Pancreas (tissue), 10 donors: Measurements from ENCODE around the gene PSMA1. TPM values are rescaled to one million over a fixed set of nuclear protein-coding genes. Genes with fewer than 3 reads are reported as not detected.
"Not testable (repeated sequence)": the region's sequence is repeated elsewhere in the genome, so short reads cannot be mapped to it uniquely, and the experiment has no call there.

Source experiments
- ATAC-seq, 4 donors: fragments of 200-7000 bp; cut with Tn5 transposase; one replicate each; pipeline versions ENCODE4 v1.8.0 to v1.9.1; 2020; ENCODE audit warnings: mild to moderate bottlenecking in 4 of 4, moderate library complexity in 4 of 4
- DNase-seq, 6 donors: peaks; one replicate each; pipeline ENCODE4 v3.0.0-alpha.2; 2020
- FAIRE-seq: peaks from 2 replicates; lab custom pipeline; 2012; peaks lifted over from hg19 to GRCh38; lab: Jason Lieb, UNC
- H3K27ac ChIP-seq, 4 donors: fragments of 200-600 bp; sonication (generic); 1 replicate in 3 of 4; 2 replicates in 1 of 4; pipeline versions ENCODE4 v1.5.0 to v1.8.0; 2020
- H3K27me3 ChIP-seq, 4 donors: fragments of 200-600 bp; one replicate each; pipeline ENCODE4 v1.8.0; 2021
- H3K36me3 ChIP-seq, 3 donors: fragments of 200-600 bp; sonication (generic) in 1 of 3; one replicate each; pipeline versions ENCODE4 v1.5.0 to v1.8.0; 2020 to 2021
- H3K4me1 ChIP-seq, 3 donors: fragments of 200-600 bp; one replicate each; pipeline ENCODE4 v1.8.0; 2021
- H3K4me3 ChIP-seq, 4 donors: fragments of 200-600 bp; sonication (generic) in 2 of 4; one replicate each; pipeline versions ENCODE4 v1.5.0 to v1.8.0; 2020 to 2021
- H3K9me3 ChIP-seq, 4 donors: fragments of 200-600 bp; one replicate each; pipeline ENCODE4 v1.8.0; 2021
- WGBS, 2 donors: extraction: QIAGEN DNeasy Blood & Tissue Kit; methylation state at CpG; one replicate each; pipeline ENCODE4 v1.1.7; 2013; 5-methylcytosine and 5-hydroxymethylcytosine counted together
- intact Hi-C, 3 donors: fragments of 100-400 bp; cut with DNase I; formaldehyde crosslinking; loops; one replicate each; pipeline versions ENCODE4 v1.11.1 to v1.14.2; 2022
- polyA plus RNA-seq, 2 donors: library from polyadenylated mRNA; stranded (reverse); fragments of 200-250 nt; gene quantifications; one replicate each; pipeline ENCODE4 v1.2.3, GENCODE V29; 2013
- total RNA-seq, 6 donors: library from RNA; stranded (reverse); fragmentation: NEBNext Ultra II Directional in 4 of 6; extraction: Animal tissue kit (Norgen Biotek cat#: 25700) in 4 of 6; gene quantifications; one replicate each; pipeline versions ENCODE4 v1.2.1 to v1.2.4, GENCODE V29; 2021 to 2023
- TF ChIP-seq, protein P1 (sequence below), 4 donors: fragments of 200-600 bp; sonication (generic) in 3 of 4; IDR thresholded peaks; one replicate each; pipeline versions ENCODE4 v1.5.0 to v1.8.0; 2021; ENCODE audit warnings: antibody characterized with exemption in 4 of 4
- donor health status: healthy with polysubstance abuse.
- donor health status: DM: no; HTN: no; CAD: no; lungs with moderate emphysema.
- donor health status: DM: no; HTN: no; CAD: no.
- donor health status: control.
- donor health status: control.
- donor health status: Bipolar disorder and iron deficiency.
- donor health status: DM: yes; HTN: yes; CAD: no.
- donor health status: DM: no; HTN: no; CAD: no.
- donor health status: DM: no; HTN: no; CAD: no.
- donor health status: DM: yes; HTN: yes; CAD: no.

PSMA1 gene
- total RNA-seq = 10 to 100 TPM; 26.7 to 66.8 (median 46.1) TPM
- polyA plus RNA-seq = 100 to 1,000 TPM in 1 of 2 donors, 10 to 100 TPM in 1; 92.2 to 115 TPM

- TF ChIP-seq, protein P1, sequence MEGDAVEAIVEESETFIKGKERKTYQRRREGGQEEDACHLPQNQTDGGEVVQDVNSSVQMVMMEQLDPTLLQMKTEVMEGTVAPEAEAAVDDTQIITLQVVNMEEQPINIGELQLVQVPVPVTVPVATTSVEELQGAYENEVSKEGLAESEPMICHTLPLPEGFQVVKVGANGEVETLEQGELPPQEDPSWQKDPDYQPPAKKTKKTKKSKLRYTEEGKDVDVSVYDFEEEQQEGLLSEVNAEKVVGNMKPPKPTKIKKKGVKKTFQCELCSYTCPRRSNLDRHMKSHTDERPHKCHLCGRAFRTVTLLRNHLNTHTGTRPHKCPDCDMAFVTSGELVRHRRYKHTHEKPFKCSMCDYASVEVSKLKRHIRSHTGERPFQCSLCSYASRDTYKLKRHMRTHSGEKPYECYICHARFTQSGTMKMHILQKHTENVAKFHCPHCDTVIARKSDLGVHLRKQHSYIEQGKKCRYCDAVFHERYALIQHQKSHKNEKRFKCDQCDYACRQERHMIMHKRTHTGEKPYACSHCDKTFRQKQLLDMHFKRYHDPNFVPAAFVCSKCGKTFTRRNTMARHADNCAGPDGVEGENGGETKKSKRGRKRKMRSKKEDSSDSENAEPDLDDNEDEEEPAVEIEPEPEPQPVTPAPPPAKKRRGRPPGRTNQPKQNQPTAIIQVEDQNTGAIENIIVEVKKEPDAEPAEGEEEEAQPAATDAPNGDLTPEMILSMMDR (IDR thresholded peaks at IDR 0.05) = peak; percentile 19 to 52 (median 32)
- Histone ChIP-seq H3K4me3 (peak within 1 kb of the TSS; percentile 54 to 80 (median 69)), H3K36me3 (peaks cover 0 to 26% (median 4%) of the 10 kb centered on the region in 3 donors), H3K27ac (peak within 1 kb of the TSS; percentile 59 to 84 (median 72)), H3K4me1 (peaks cover 5 to 14% (median 10%) of the 10 kb centered on the region in 3 donors), H3K27me3 (no peaks in the 10 kb centered on the region), H3K9me3 (no peaks in the 10 kb centered on the region)
- 0% methylated on average over 50 to 56 of the region's 56 CpGs for WGBS, 2 donors
- ATAC-seq (peak; percentile 97 to 99 (median 98)), FAIRE-seq (peak; percentile 79), DNase-seq (peak; percentile 90 to 97 (median 92))
- intact Hi-C loops = no loop called here
Observed at GRCh38 chr11:14519917-14520746, at the start of gene PSMA1. Gene PSMA1, minus strand, starts transcription at chr11:14520386. Its CDS starts 87 bp downstream, at chr11:14520299.

GRCh38 chr11:14569516-14569915 lies 49.3 kb upstream of the PSMA1 start:
- H3K9me3 ChIP-seq, H3K27ac ChIP-seq, DNase-seq, intact Hi-C loops, H3K27me3 ChIP-seq, H3K36me3 ChIP-seq, ATAC-seq, H3K4me3 ChIP-seq, FAIRE-seq: not testable (repeated sequence)
- peaks cover 0 to 10% (median 5%) of the 10 kb centered on the region in 3 donors for H3K4me1 ChIP-seq
- 88 to 90% methylated on average over 6 of the region's 6 CpGs for WGBS, 2 donors

DNA sequence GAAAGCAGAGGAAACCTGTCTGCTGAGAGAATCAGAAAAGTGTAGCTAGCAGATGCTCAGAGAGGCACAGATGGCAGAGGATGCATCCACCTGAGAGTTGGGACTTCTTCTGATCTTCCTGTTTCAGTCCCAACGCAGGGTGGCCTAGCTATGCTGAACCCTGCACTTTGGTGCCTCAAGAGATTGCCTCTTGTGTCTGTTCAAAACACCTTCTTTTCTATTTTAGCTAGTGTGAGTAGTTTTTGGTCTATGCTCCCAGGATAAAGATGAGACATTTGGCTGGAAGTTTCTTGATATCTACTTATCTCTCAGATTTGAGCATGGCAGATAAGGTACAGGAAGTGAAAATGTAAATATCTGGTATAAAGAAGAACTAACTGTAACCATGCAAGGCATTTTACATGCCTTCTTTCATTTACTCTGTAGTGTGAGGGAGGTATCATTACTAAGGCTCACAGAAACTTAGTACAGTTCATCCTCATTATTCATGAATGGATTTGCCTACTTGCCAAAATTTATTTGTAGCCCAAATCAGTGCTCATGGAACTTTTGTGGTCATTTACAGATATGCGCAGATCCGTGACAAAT lies 47.0 kb upstream of the PSMA1 start:
- Histone ChIP-seq H3K36me3 (no peaks in the 10 kb centered on the region), H3K9me3 (no peaks in the 10 kb centered on the region), H3K4me1 (peaks cover 0 to 7% (median 0%) of the 10 kb centered on the region in 3 donors), H3K4me3 (no peak overlapping the region), H3K27me3 (no peaks in the 10 kb centered on the region), H3K27ac (peak overlapping the region in 1 of 4 donors; percentile 11)
- peak in 1 of 4 donors; percentile 6 for ATAC-seq
- FAIRE-seq = no peak
- no peak for DNase-seq
- intact Hi-C loops = no loop called here
- TF ChIP-seq, protein P1 (IDR thresholded peaks at IDR 0.05) = no peak
- 89 to 90% methylated on average over 3 of the region's 3 CpGs for WGBS, 2 donors

GRCh38 chr11:14566331-14567063 lies 46.3 kb upstream of the PSMA1 start:
- ATAC-seq (peak; percentile 71 to 91 (median 87)), FAIRE-seq (no peak), DNase-seq (no peak)
- no peaks in the 10 kb centered on the region for H3K27me3 ChIP-seq
- peak overlapping the region in 1 of 4 donors; percentile 11 for H3K27ac ChIP-seq
- TF ChIP-seq, protein P1 (IDR thresholded peaks at IDR 0.05) = no peak
- intact Hi-C loops = no loop called here
- H3K4me3 ChIP-seq = no peak overlapping the region
- no peaks in the 10 kb centered on the region for H3K36me3 ChIP-seq
- H3K4me1 ChIP-seq = peaks cover 0 to 7% (median 0%) of the 10 kb centered on the region in 3 donors
- 35 to 41% methylated on average over 3 of the region's 3 CpGs for WGBS, 2 donors
- H3K9me3 ChIP-seq = no peaks in the 10 kb centered on the region

DNA sequence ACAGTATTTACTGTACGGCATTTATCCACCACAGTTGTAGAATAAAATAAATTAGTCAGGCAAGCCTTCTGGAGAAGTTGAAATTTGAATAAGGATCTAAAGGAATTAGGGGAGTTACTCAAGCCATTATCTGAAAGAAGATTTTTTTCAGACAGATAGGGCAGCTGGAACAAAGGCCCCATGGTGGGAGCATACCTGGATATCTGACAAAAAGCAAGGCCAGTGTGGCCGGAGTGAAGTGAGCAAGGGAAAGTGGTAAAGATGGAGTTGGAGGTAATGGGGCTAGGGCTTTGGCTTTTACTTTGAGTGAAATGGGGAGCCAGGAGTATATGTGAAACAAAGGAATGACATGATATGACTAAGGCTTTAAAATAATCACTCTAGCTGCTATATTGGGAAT lies 45.7 kb upstream of the PSMA1 start:
- Histone ChIP-seq H3K4me3 (no peak overlapping the region), H3K4me1 (peaks cover 0 to 7% (median 0%) of the 10 kb centered on the region in 3 donors), H3K9me3 (no peaks in the 10 kb centered on the region), H3K36me3 (no peaks in the 10 kb centered on the region), H3K27ac (peak overlapping the region in 1 of 4 donors; percentile 11), H3K27me3 (no peaks in the 10 kb centered on the region)
- FAIRE-seq (no peak), DNase-seq (no peak), ATAC-seq (no peak)
- intact Hi-C loops = no loop called here
- WGBS, 2 donors = 88 to 91% methylated on average over 2 of the region's 2 CpGs
- TF ChIP-seq, protein P1 (IDR thresholded peaks at IDR 0.05) = no peak
